ENCODE measurements around the gene EDNRA. TPM values are rescaled to one million over a fixed set of nuclear protein-coding genes. Genes with fewer than 3 reads are reported as not detected.

EDNRA gene
- polyA plus RNA-seq, 1 of the 3 experiments (the other 2 are of a cell fraction) = 1.2 TPM

DNA sequence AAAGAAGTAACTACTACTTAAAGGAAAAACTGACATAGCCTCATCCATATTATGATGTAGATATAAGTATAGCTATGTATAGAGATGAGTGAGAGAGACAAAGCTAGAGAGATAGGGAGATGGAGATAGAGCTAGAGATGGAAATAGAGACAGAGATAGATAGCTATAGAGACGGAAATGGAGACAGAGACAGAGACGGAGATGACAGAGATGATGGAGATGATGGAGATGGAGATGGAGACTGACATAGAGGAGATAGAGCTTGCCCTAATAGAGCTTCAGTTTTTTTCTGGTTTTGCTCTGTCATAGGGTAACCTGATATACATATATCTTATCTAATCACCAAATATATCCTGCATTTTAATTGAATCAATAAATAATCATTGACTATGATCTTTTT is 4.3 kb downstream of the EDNRA start:
- no peaks in the 10 kb centered on the region for H3K27me3 ChIP-seq (ENCODE audit: insufficient read depth)
- H3K4me1 ChIP-seq (ENCODE audit: control insufficient read depth in 1 of 2, insufficient read depth in 2 of 2, low read depth in 1 of 2, low read length in 1 of 2) = peaks cover 12 to 28% of the 10 kb centered on the region in 2 experiments; a peak in 3 of 4 replicates
- H3K4me2 ChIP-seq = no peak overlapping the region
- ChIA-PET POLR2A (no interaction called here), CTCF (interaction anchor here (1.0 kb wide), 1 partner anchor 32 kb away, joined by 3 read pairs; no protein-coding TSS in a partner anchor)
- WGBS (ENCODE audit: low lambda C conversion rate) = 97% methylated on average over 2 of the region's 2 CpGs
- H3K4me3 ChIP-seq (ENCODE audit: low read depth in 2 of 2, low read length in 1 of 2) = no peak overlapping the region
- no peak overlapping the region for H3K27ac ChIP-seq (ENCODE audit: low read depth in 2 of 2, low read length in 1 of 2)
- no peaks in the 10 kb centered on the region for H3K9me3 ChIP-seq
- no peak overlapping the region for H2AFZ ChIP-seq (ENCODE audit: low read depth)
- no peak for DNase-seq
- H3K9ac ChIP-seq = no peak overlapping the region
- no peaks in the 10 kb centered on the region for H4K20me1 ChIP-seq (ENCODE audit: insufficient read depth)
- H3K36me3 ChIP-seq (replicated peaks in 1 of 2; ENCODE audit: control insufficient read depth in 1 of 2, insufficient read depth in 2 of 2, low read length in 1 of 2) = no peaks in the 10 kb centered on the region
- H3K9me2 ChIP-seq = no peaks in the 10 kb centered on the region
- TF ChIP-seq, protein P1, sequence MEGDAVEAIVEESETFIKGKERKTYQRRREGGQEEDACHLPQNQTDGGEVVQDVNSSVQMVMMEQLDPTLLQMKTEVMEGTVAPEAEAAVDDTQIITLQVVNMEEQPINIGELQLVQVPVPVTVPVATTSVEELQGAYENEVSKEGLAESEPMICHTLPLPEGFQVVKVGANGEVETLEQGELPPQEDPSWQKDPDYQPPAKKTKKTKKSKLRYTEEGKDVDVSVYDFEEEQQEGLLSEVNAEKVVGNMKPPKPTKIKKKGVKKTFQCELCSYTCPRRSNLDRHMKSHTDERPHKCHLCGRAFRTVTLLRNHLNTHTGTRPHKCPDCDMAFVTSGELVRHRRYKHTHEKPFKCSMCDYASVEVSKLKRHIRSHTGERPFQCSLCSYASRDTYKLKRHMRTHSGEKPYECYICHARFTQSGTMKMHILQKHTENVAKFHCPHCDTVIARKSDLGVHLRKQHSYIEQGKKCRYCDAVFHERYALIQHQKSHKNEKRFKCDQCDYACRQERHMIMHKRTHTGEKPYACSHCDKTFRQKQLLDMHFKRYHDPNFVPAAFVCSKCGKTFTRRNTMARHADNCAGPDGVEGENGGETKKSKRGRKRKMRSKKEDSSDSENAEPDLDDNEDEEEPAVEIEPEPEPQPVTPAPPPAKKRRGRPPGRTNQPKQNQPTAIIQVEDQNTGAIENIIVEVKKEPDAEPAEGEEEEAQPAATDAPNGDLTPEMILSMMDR (IDR thresholded peaks at IDR 0.05) = no peak
- no peak for TF ChIP-seq NRF1 (IDR thresholded peaks at IDR 0.05; ENCODE audit: low read depth, low read length)
- no peak for TF ChIP-seq TAF1 (IDR thresholded peaks at IDR 0.05; ENCODE audit: borderline replicate concordance, low read depth, low read length)
- TF ChIP-seq MXI1 (IDR thresholded peaks at IDR 0.05; ENCODE audit: low read depth, low read length) = no peak
- TF ChIP-seq, protein P2, sequence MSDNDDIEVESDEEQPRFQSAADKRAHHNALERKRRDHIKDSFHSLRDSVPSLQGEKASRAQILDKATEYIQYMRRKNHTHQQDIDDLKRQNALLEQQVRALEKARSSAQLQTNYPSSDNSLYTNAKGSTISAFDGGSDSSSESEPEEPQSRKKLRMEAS (IDR thresholded peaks at IDR 0.05; ENCODE audit: low read depth) = no peak
- TF ChIP-seq NFIC (IDR thresholded peaks at IDR 0.05; ENCODE audit: borderline replicate concordance) = no peak
- TF ChIP-seq RAD21 (IDR thresholded peaks at IDR 0.05; ENCODE audit: low read length) = no peak
- no peak for TF ChIP-seq SMC3 (IDR thresholded peaks at IDR 0.05; ENCODE audit: low read depth, low read length)
- no peak for TF ChIP-seq JUND (IDR thresholded peaks at IDR 0.05)
- peaks cover 3% of the 10 kb centered on the region for H3F3A ChIP-seq (replicated peaks; ENCODE audit: insufficient read depth)
- H3K79me2 ChIP-seq (ENCODE audit: insufficient read depth) = no peaks in the 10 kb centered on the region

DNA sequence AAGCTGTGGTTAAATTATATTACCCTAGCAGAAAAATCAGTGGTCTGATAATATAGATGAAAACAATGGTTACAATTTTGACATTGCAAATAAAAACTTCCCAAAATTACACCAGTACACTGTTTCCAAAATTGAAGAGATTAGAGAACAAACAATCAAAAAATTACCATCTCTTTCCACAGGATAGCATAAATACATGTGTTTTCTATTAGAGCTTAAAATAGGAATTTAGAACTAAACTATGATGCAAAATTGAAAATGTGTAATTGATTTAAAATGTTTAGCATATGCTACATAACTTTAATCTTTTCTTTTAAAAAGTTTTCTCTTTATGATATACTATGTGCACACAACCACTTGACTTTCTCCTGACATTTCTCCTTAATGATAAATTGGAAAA is 6.7 kb downstream of the EDNRA start:
- no peak for DNase-seq
- peaks cover 15 to 16% of the 10 kb centered on the region in 2 experiments; a peak in 3 of 4 replicates for H3K4me1 ChIP-seq (ENCODE audit: control insufficient read depth in 1 of 2, insufficient read depth in 2 of 2, low read depth in 1 of 2, low read length in 1 of 2)
- TF ChIP-seq, protein P3, sequence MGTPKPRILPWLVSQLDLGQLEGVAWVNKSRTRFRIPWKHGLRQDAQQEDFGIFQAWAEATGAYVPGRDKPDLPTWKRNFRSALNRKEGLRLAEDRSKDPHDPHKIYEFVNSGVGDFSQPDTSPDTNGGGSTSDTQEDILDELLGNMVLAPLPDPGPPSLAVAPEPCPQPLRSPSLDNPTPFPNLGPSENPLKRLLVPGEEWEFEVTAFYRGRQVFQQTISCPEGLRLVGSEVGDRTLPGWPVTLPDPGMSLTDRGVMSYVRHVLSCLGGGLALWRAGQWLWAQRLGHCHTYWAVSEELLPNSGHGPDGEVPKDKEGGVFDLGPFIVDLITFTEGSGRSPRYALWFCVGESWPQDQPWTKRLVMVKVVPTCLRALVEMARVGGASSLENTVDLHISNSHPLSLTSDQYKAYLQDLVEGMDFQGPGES (IDR thresholded peaks at IDR 0.05; ENCODE audit: low read depth, low read length) = no peak
- no peak for TF ChIP-seq MXI1 (IDR thresholded peaks at IDR 0.05; ENCODE audit: low read depth, low read length)
- TF ChIP-seq GATA2 (CRISPR knock-in tag; IDR thresholded peaks at IDR 0.05) = no peak
- no peak for TF ChIP-seq NRF1 (IDR thresholded peaks at IDR 0.05; ENCODE audit: low read depth, low read length)
- no peak for TF ChIP-seq SIN3A (IDR thresholded peaks at IDR 0.05; ENCODE audit: borderline replicate concordance, low read depth, low read length)
- TF ChIP-seq TEAD4 (IDR thresholded peaks at IDR 0.05; ENCODE audit: borderline replicate concordance, insufficient read depth) = no peak
- TF ChIP-seq TCF12 (IDR thresholded peaks at IDR 0.05) = no peak
- TF ChIP-seq EZH2phosphoT487 (IDR thresholded peaks at IDR 0.05; ENCODE audit: borderline replicate concordance, low read depth) = no peak
- no peak for TF ChIP-seq POLR2AphosphoS5 (IDR thresholded peaks at IDR 0.05; ENCODE audit: low read depth, low read length)
- no peak for TF ChIP-seq CHD2 (IDR thresholded peaks at IDR 0.05; ENCODE audit: low read length, partially characterized antibody)
- H4K20me1 ChIP-seq (ENCODE audit: insufficient read depth) = no peaks in the 10 kb centered on the region
- no peak overlapping the region for H3K9ac ChIP-seq
- no peaks in the 10 kb centered on the region for H3K79me2 ChIP-seq (ENCODE audit: insufficient read depth)
- no peak overlapping the region for H3K4me2 ChIP-seq
- ChIA-PET POLR2A (no interaction called here), CTCF (interaction anchor here (0.9 kb wide), 1 partner anchor 13 kb away, joined by 3 read pairs; no protein-coding TSS in a partner anchor)
- peaks cover 4% of the 10 kb centered on the region for H3F3A ChIP-seq (replicated peaks; ENCODE audit: insufficient read depth)
- H3K9me3 ChIP-seq = no peaks in the 10 kb centered on the region
- H3K9me2 ChIP-seq = no peaks in the 10 kb centered on the region
- no peak overlapping the region for H2AFZ ChIP-seq (ENCODE audit: low read depth)
- no peak overlapping the region for H3K4me3 ChIP-seq (ENCODE audit: low read depth in 2 of 2, low read length in 1 of 2)
- H3K27ac ChIP-seq (ENCODE audit: low read depth in 2 of 2, low read length in 1 of 2) = peak overlapping the region in 1 of 2 experiments; percentile 39; a peak in 2 of 4 replicates
- no peaks in the 10 kb centered on the region for H3K36me3 ChIP-seq (replicated peaks in 1 of 2; ENCODE audit: control insufficient read depth in 1 of 2, insufficient read depth in 2 of 2, low read length in 1 of 2)
- no peaks in the 10 kb centered on the region for H3K27me3 ChIP-seq (ENCODE audit: insufficient read depth)

Data from SK-N-SH (cell line).